GM18873 (cell line): ENCODE results near the gene RCC2.
"Not testable (repeated sequence)": the region's sequence is repeated elsewhere in the genome, so short reads cannot be mapped to it uniquely, and the experiment has no call there.

Source experiments
- ATAC-seq: cut with Tn5 transposase; IDR thresholded peaks from one replicate; pipeline ENCODE4 v1.9.1; 2021; ENCODE audit warnings: mild to moderate bottlenecking, moderate library complexity, moderate number of reproducible peaks; ENCODE audit not compliant: unreplicated experiment, low FRiP score

Gene RCC2

GRCh38 chr1:17422461-17422860 is 17.0 kb downstream of the RCC2 start:
- ATAC-seq = no peak

- no peak for ATAC-seq
These were observed 19.0 kb downstream of the RCC2 start for GRCh38 chr1:17420391-17420918.

DNA sequence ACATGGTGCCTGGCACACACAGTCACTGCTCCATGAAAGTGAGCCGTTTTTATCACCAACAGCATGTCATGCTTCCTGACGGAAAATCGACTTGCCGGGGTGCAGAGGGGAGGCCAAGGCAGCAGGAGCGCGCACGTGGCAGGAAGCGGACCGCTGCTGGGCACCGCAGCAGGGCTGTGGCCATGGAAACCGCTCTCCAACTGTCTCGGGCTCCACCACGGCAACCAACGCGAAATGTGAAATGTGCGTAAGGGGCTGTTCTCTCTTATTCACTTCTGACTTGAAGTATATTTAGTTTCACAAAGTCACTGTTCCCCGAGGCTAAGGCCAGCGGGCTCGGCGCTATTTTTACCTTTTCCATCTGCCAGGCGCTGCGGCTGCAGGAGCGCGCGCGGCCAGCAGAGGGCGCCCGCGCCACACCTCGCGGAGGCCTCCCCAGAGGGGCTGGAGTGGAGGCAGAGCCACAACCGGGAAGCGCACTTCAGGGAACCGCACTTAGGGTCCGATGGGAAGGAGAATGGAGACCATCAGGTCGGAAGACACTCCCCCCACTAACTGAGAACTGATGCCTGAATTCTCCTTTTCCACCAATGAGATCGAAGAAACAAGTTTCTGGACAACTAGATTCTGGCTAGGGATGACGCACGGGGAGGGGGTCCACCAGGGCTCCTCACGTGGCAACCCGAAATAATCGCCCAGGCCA is 19.7 kb downstream of the RCC2 start:
- ATAC-seq = no peak

DNA sequence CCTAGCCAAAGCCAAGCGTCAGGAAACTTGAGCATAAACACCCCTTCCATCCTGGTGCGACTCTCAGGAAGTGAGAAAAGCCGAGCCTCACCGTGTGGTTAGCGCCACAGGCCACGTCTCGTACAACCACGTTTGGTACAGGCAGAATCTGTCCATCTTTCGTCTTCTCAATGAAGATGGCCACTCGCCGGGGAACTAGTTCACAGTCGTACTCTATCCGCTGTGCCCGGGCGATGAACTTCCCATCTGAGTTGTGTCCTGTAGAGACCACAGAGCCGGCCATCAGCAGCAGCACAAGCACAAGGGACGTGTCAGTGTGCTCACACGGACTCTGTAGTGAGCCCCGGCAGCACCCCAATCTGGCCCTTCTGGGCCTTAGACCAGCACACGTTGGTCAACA is 23.1 kb downstream of the RCC2 start:
- ATAC-seq = no peak

- no peak for ATAC-seq
These were observed 25.5 kb downstream of the RCC2 start for GRCh38 chr1:17414022-17414421.

- no peak for ATAC-seq
These were observed 27.2 kb downstream of the RCC2 start for GRCh38 chr1:17412093-17412870.

DNA sequence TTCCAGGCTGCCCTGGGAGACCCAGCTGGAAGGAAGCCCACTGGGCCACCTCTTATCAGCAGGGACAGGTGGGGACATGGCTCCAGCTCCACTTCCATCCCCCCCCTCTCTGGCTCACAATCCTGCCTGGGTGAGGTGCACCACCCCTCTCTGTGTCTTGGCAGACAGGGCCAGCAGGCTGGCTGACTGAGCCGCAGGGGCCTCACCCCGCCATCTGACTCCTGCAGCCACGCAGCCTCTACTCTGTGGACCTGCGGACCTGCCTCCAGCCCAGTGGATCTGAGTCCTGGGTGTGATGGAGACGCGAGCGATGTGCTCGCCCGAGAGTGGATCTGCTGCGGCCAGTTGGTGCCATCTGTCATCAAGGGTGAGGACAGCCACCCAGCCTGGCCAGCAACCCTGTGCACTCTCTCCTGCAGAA is 30.1 kb downstream of the RCC2 start:
- no peak for ATAC-seq

DNA sequence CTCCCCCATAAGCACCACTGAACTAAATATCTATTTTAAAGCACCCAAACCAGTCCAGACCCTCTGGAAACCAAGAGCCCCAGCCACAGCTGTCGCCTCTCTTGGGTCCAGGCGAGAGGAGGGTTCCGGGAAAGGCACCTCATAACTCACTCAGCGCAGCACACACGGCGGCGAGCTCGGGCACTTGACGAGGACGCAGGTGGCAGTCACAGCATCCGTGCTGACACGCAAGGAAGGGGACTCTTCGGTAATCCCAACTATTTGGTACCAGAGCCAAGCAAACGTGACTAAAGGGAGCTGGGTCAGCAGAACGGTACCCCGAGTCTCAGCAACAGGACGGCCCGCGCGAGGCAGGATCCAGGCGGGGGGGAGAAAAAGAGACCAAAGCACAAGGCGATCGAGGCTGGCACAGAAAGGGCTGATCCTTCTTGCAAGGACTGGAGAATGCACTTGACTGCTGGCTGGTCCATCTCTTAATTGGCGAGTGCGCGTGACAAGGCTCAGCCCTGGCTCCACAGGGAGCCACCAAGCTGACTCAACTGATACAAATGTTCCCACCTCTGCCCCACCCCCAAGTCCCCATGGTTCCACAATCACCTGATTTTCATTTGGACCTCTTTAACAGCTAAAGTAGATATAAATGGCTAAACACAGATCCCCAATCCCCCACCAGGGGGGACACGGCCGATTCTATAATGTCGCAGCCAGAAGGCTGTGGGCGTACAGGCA is 31.5 kb downstream of the RCC2 start:
- ATAC-seq = not testable (repeated sequence)

DNA sequence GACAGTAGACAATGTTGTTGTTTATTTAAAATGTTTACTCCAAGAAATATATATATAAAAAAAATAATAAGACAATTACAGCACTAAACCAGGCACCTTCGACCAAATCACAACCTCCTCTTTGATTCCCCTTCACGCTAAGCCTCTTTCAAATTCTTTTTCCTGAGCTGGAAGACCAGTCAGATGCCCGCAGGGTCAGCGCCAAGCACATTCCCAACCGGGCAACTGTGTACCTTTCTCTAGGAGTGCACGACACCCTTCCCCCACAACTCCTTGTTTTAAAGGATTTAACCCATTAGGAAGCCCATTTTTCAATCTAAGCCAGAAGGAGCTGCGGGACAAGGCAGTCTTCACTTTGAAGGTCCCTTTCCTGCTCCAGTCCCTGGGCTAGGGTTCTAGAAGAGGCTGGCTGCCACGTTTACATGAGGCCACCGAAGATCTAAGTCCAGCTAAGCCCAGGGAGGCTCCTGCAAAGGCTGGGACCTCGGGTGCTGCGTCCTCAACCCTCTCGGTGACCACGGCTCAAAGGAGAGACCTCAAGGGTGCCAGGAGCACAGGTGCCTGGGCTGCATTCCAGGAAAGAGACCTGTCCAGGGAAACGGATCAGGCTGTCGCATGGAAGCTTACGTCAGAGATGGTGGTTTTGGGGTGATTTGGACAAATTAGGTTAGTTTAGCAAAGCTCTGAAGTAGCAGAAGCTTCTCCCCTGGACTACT is 32.6 kb downstream of the RCC2 start:
- not testable (repeated sequence) for ATAC-seq

DNA sequence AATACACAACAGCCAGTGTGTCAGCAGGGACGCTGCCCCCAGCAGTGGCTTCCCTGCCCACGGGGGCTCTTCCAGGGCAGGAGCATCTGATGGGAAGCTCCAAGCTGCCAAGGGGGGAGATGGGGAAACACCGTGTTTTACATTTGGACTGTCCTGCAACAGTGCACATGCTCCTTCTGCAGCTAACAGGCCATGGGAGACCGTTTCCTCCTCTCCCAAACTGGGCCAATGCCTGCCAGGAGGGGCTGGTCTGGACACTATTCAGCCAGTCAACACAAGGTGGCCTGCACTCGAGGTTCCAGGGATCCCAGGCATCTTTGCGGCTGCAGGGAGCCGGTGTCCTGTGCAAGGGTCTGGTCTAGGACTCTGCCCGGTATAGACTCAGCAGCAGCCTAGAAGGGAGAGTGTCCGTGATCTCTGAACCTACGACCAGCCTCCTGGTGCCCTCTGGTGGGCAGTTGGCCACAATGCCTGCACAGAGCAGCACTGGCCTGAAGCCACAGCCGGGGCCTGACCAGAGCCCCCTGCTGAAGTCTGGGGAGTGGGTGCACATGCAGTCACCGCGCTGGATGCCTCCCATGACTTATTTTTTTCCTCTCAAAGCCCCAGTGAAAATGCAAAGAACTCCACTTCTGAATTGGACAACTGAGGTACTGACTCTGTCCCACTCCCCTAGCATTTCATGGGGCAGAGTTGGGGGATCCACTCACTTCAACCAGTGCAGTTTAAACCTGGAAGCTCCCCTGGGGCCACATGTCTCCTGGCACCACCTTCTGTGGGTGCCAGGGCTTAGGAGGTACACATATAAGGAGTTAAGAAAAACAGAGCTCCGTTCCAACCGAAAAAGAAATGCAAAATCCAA is 33.3 kb downstream of the RCC2 start:
- ATAC-seq = no peak

- no peak for ATAC-seq
These were observed 34.7 kb downstream of the RCC2 start for GRCh38 chr1:17404820-17405219.

DNA sequence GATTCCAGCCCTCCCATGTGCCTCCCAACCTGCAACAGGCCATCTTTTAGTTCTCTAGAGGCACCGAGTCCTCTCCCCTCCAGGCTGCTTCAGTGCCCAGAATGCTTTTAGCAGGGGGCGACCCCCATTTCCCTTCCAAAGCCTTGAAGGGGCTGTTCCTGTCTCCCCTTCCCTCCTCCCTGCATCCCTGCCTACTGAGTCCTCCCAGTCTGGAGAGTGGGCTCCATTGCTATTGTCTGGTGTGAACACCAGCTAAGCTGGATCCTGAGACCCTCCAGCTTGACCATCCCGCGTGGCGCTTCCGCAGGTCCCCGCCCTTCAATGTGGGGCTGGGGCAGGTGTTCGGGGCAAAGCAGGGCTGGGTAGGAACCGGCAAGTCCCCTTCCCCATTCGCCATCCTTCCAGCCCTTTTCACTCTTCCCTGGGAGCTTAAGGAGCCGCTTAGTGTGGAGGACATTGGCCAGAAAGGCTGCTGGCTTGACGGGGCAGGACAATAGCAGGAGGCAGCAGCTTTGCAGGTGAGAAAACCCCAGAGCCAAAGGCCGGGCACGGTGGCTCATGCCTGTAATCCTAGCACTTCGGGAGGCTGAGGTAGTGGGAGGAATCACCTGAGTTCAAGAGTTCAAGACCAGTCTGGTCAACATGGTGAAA is 35.3 kb downstream of the RCC2 start:
- no peak for ATAC-seq

- ATAC-seq = no peak
These were observed 36.4 kb downstream of the RCC2 start for GRCh38 chr1:17403081-17403480.

DNA sequence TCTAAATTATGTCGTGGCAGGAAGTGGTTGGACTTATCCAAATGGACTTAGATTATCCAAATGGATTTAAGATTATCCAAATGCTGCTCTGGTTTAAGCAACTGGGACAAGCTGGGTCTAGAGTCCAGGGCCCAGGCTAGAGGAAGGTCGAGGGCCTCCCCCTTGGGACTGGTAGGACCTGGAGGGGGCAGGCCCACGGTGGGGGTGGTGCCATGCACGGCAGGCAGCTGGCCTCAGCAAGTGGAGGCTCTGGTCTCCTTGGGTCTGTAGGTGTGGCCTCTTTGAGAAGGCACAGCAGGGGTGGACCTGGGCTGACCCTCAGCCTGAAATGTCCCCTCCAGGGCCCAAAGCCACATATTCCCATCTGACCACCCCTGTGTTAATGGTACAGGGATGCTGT is 37.6 kb downstream of the RCC2 start:
- no peak for ATAC-seq

GRCh38 chr1:17400725-17401341 is 38.6 kb downstream of the RCC2 start:
- no peak for ATAC-seq

DNA sequence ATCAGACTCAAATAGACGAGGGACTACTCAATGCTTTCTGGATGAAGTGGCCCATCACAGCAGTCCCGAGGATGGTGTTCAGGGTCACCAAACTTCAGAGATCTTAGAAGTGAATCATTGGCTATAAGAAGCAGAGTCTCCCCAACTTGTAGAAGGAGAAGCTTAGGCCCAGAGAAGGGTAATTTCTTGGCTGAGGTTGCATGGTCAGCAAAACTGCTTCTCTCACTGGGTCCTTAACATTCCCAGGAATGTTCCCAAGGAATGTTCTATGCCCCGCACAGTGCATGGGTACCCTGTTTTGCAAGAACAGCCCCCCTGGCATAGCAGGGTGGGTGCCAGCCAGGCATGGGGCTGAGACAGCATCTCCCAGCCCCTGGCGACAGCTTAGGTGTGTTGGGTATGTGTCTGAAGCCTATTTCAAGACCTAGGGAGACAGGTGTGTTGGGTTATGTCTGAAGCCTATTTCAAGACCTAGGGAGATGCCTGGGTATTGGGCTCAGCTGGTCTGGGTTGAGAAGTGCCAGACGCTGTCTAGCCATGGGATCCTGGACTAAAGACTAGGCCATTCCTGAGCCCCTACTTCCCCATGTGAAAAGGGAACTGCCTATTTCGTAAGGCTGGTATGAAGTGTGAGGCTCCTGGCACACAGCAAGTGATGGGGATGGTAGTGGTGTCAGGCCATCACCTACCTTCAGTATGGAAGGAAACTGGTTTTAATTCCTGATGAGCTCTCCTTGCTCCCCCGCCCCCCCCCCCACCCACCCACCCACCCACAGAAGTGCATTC is 41.4 kb downstream of the RCC2 start:
- no peak for ATAC-seq

DNA sequence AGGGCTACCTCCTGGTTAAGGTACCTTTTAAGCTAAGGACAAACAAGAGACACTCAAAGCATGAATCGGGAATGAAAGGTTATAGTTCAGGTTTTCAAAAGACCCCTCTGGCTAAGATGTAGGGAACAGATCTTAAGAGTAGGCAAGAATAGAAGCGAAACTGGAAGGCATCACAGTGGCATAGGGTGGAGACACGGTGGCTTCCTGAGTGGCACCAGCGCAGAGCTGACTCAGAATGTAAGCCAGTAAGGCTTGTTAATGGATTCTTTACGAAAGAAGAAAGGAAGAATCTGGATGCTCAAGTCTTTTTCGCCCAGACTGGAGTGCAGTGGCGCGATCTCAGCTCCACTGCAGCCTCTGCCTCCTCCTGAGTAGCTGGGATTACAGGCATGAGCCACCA is 46.2 kb downstream of the RCC2 start:
- ATAC-seq = no peak

GRCh38 chr1:17392199-17392740 is 47.2 kb downstream of the RCC2 start:
- no peak for ATAC-seq
